B cell (primary cell): ENCODE measurements around the gene ITGB1. TPM values are rescaled to one million over a fixed set of nuclear protein-coding genes. Genes with fewer than 3 reads are reported as not detected.
"Not testable (repeated sequence)": the region's sequence is repeated elsewhere in the genome, so short reads cannot be mapped to it uniquely, and the experiment has no call there.

ENCODE experiments used
- ATAC-seq: fragments of 200-7000 bp; cut with Tn5 transposase; one replicate; pipeline ENCODE4 v1.10.0; 2021; ENCODE audit warnings: low read depth, mild to moderate bottlenecking, moderate number of reproducible peaks, moderate library complexity
- CTCF ChIA-PET: fragments of 350-600 bp; sonication (Branson Sonifier 250); formaldehyde crosslinking; loops from one replicate; lab custom pipeline; 2021; ENCODE audit warnings: antibody characterized with exemption, inconsistent platforms; lab: Charles Lee
- POLR2A ChIA-PET: fragments of 350-600 bp; sonication (Branson Sonifier 250); formaldehyde crosslinking; loops from one replicate; lab custom pipeline; 2021; ENCODE audit warnings: antibody characterized with exemption; lab: Charles Lee
- DNase-seq: peaks from one replicate; pipeline ENCODE4 v3.0.0; 2013
- H2AFZ ChIP-seq: 2 replicates; pipeline ENCODE4 v1.6.1; 2012; ENCODE audit warnings: mild to moderate bottlenecking, low read depth, low read length; ENCODE audit not compliant: insufficient read depth, poor library complexity, severe bottlenecking
- H3K27ac ChIP-seq, 2 donors: 1 replicate in 1 of 2; 2 replicates in 1 of 2; pipeline ENCODE4 v1.5.1; 2012 to 2013; ENCODE audit warnings: low read length in 2 of 2, mild to moderate bottlenecking in 2 of 2, moderate library complexity in 1 of 2
- H3K27me3 ChIP-seq, 4 experiments: fragments of 200-600 bp in 1 of 4; sonication (generic) in 1 of 4; replicated peaks in 1 of 4; 1 replicate in 2 of 4; 2 replicates in 2 of 4; pipeline versions ENCODE4 v1.6.1 to v1.7.0; 2013 to 2016; ENCODE audit warnings: low read length in 3 of 4, mild to moderate bottlenecking in 2 of 4, mixed read lengths in 1 of 4, moderate library complexity in 1 of 4; ENCODE audit not compliant: insufficient read depth in 4 of 4, control insufficient read depth in 3 of 4; ENCODE audit errors: control extremely low read depth in 1 of 4
- H3K36me3 ChIP-seq, 2 experiments: replicated peaks in 1 of 2; 1 replicate in 1 of 2; 2 replicates in 1 of 2; pipeline versions ENCODE4 v1.6.1 to v1.7.1; 2013; ENCODE audit warnings: low read length in 1 of 2; ENCODE audit not compliant: insufficient read depth in 2 of 2, control insufficient read depth in 1 of 2; ENCODE audit errors: control extremely low read depth in 1 of 2, extremely low read depth in 1 of 2
- H3K4me1 ChIP-seq, 2 donors: fragments of 200-600 bp in 1 of 2; sonication (generic) in 1 of 2; 1 replicate in 1 of 2; 2 replicates in 1 of 2; pipeline versions ENCODE4 v1.5.1 to v1.6.1; 2013 to 2017; ENCODE audit warnings: low read length in 2 of 2; ENCODE audit not compliant: control insufficient read depth in 2 of 2, insufficient read depth in 2 of 2
- H3K4me2 ChIP-seq: replicated peaks from 2 replicates; pipeline ENCODE3; 2012; ENCODE audit warnings: mild to moderate bottlenecking, low read depth, low read length; ENCODE audit not compliant: poor library complexity, severe bottlenecking
- H3K4me3 ChIP-seq, 5 experiments: fragments of 200-600 bp in 1 of 5; sonication (generic) in 1 of 5; 1 replicate in 3 of 5; 2 replicates in 2 of 5; pipeline versions ENCODE4 v1.5.1 to v1.7.0; 2011 to 2016; ENCODE audit warnings: low read length in 4 of 5, mild to moderate bottlenecking in 4 of 5, low read depth in 2 of 5, control low read depth in 1 of 5, moderate library complexity in 1 of 5; ENCODE audit not compliant: insufficient read depth in 1 of 5; ENCODE audit errors: control extremely low read depth in 1 of 5, extremely low read depth in 1 of 5
- H3K79me2 ChIP-seq: fragments of 200-600 bp; sonication (generic); one replicate; pipeline ENCODE4 v1.6.0; 2016; ENCODE audit warnings: low read length; ENCODE audit not compliant: control insufficient read depth, insufficient read depth
- H3K9ac ChIP-seq: fragments of 200-600 bp; sonication (generic); 2 replicates; pipeline ENCODE4 v1.6.1; 2017; ENCODE audit warnings: mild to moderate bottlenecking, low read length, moderate library complexity
- H3K9me3 ChIP-seq, 3 donors: one replicate each; pipeline versions ENCODE4 v1.6.1 to v1.7.1; 2013; ENCODE audit warnings: low read length in 2 of 3; ENCODE audit not compliant: control insufficient read depth in 2 of 3, insufficient read depth in 1 of 3; ENCODE audit errors: control extremely low read depth in 1 of 3
- H4K20me1 ChIP-seq: 2 replicates; pipeline ENCODE4 v1.6.0; 2012; ENCODE audit warnings: mild to moderate bottlenecking, low read length; ENCODE audit not compliant: insufficient read depth, control insufficient read depth, poor library complexity, severe bottlenecking
- H3K27ac Mint-ChIP-seq: one replicate; pipeline ENCODE4 v1.8.0; 2021; ENCODE audit warnings: mixed read lengths
- H3K27me3 Mint-ChIP-seq: one replicate; pipeline ENCODE4 v1.8.0; 2021; ENCODE audit warnings: mixed read lengths
- H3K4me1 Mint-ChIP-seq: one replicate; pipeline ENCODE4 v1.8.0; 2021; ENCODE audit warnings: mixed read lengths
- H3K4me3 Mint-ChIP-seq: one replicate; pipeline ENCODE4 v1.8.0; 2021; ENCODE audit warnings: mixed read lengths
- H3K9me3 Mint-ChIP-seq: one replicate; pipeline ENCODE4 v1.8.0; 2022; ENCODE audit warnings: mixed read lengths; ENCODE audit not compliant: insufficient read depth
- CTCF ChIP-seq: fragments of 200-600 bp; IDR thresholded peaks from one replicate; pipeline ENCODE4 v1.8.0; 2022; ENCODE audit warnings: antibody characterized with exemption, mild to moderate bottlenecking
- EZH2 ChIP-seq: IDR thresholded peaks from 2 replicates; pipeline ENCODE4 v1.6.1; 2012; ENCODE audit warnings: borderline replicate concordance, low read depth, mild to moderate bottlenecking, moderate library complexity, low read length; ENCODE audit not compliant: insufficient read depth, poor library complexity, severe bottlenecking
- WGBS: methylation state at CpG from one replicate; pipeline ENCODE4 v1.1.5; 2013; ENCODE audit warnings: missing lambda C conversion rate; ENCODE audit not compliant: insufficient coverage; 5-methylcytosine and 5-hydroxymethylcytosine counted together
- intact Hi-C: fragments of 100-400 bp; cut with micrococcal nuclease; formaldehyde crosslinking; loops from one replicate; pipeline ENCODE4 v1.10.0; 2022
- polyA plus RNA-seq: library from polyadenylated mRNA; depleted of rRNA; stranded (reverse); fragments of >200 nt; gene quantifications from 2 replicates; pipeline ENCODE4 v1.2.3, GENCODE V29; 2012
- total RNA-seq, 2 donors: library from RNA; stranded (reverse); fragments of 120-200 nt in 1 of 2; gene quantifications; 1 replicate in 1 of 2; 2 replicates in 1 of 2; pipeline versions ENCODE4 v1.2.3 to v1.2.4, GENCODE V29; 2013 to 2022

Gene ITGB1
- total and polyA plus RNA-seq, 2 donors (not counting 1 experiment from before 2014, with no cell fraction given) = 30.8 to 128 TPM

- H3K4me1 Mint-ChIP-seq = peaks cover 17% of the 10 kb centered on the region
- Histone ChIP-seq H3K4me3 (no peak overlapping the region), H3K4me1 (peaks cover 4 to 13% of the 10 kb centered on the region in 2 donors), H4K20me1 (no peaks in the 10 kb centered on the region), H3K9me3 (no peaks in the 10 kb centered on the region), H2AFZ (no peak overlapping the region), H3K27ac (no peak overlapping the region), H3K36me3 (no peaks in the 10 kb centered on the region), H3K4me2 (no peak overlapping the region), H3K79me2 (no peaks in the 10 kb centered on the region), H3K9ac (no peak overlapping the region), H3K27me3 (no peaks in the 10 kb centered on the region)
- intact Hi-C loops = no loop called here
- ATAC-seq (no peak), DNase-seq (no peak)
- POLR2A ChIA-PET = no interaction called here
- no CpG with 5 or more reads among the region's 4 CpGs for WGBS
- CTCF ChIA-PET = interaction anchor here (0.9 to 1.0 kb wide), 2 partner anchors 9 to 206 kb away, joined by 3 to 4 read pairs; no protein-coding TSS in a partner anchor
- H3K27me3 Mint-ChIP-seq = no peaks in the 10 kb centered on the region
- H3K27ac Mint-ChIP-seq = no peak overlapping the region
- TF ChIP-seq EZH2 (no peak), CTCF (no peak)
- no peak overlapping the region for H3K4me3 Mint-ChIP-seq
- peaks cover 3% of the 10 kb centered on the region for H3K9me3 Mint-ChIP-seq
Measured at GRCh38 chr10:33001908-33002492, 44.0 kb upstream of the ITGB1 start.

- peaks cover 8 to 10% of the 10 kb centered on the region in 2 donors for H3K4me1 ChIP-seq
- H3K9ac ChIP-seq, H3K79me2 ChIP-seq, H3K27me3 ChIP-seq, ATAC-seq, H3K36me3 ChIP-seq, H2AFZ ChIP-seq, H3K9me3 Mint-ChIP-seq, POLR2A ChIA-PET, H3K27me3 Mint-ChIP-seq, H3K9me3 ChIP-seq, DNase-seq, H4K20me1 ChIP-seq, H3K27ac ChIP-seq, H3K4me3 ChIP-seq, H3K4me3 Mint-ChIP-seq, intact Hi-C loops, H3K4me2 ChIP-seq: not testable (repeated sequence)
- CTCF ChIA-PET = interaction anchor here (1.5 to 3.2 kb wide), 2 partner anchors 9 to 11 kb away, joined by 3 to 19 read pairs; no protein-coding TSS in a partner anchor
- H3K27ac Mint-ChIP-seq = peak overlapping the region; percentile 29
- WGBS = 100% methylated on average over 4 of the region's 9 CpGs
- H3K4me1 Mint-ChIP-seq = peaks cover 20% of the 10 kb centered on the region
Measured at GRCh38 chr10:32998060-32998581, 40.1 kb upstream of the ITGB1 start.
